Measurements from ENCODE around the gene PXDN.

Gene PXDN

GRCh38 chr2:1790473-1790872 is 46.2 kb upstream of the PXDN start:
- Mint-ChIP-seq H3K4me1 (peaks cover 58% of the 10 kb centered on the region), H3K36me3 (ENCODE audit: low read depth) (no peaks in the 10 kb centered on the region), H3K27ac (no peak overlapping the region), H3K27me3 (ENCODE audit: low read depth, poor library complexity) (no peaks in the 10 kb centered on the region), H3K9me3 (no peaks in the 10 kb centered on the region), H3K4me3 (no peak overlapping the region)
- TF ChIP-seq CTCF (IDR thresholded peaks at IDR 0.05), result no peak
- DNase-seq, result no peak

- DNase-seq, result no peak
- H3K9me3 Mint-ChIP-seq, result no peaks in the 10 kb centered on the region
- H3K27ac Mint-ChIP-seq, result no peak overlapping the region
- no peaks in the 10 kb centered on the region for H3K27me3 Mint-ChIP-seq (ENCODE audit: low read depth, poor library complexity)
- TF ChIP-seq CTCF (IDR thresholded peaks at IDR 0.05), result no peak
- peaks cover 56% of the 10 kb centered on the region for H3K4me1 Mint-ChIP-seq
- no peaks in the 10 kb centered on the region for H3K36me3 Mint-ChIP-seq (ENCODE audit: low read depth)
- H3K4me3 Mint-ChIP-seq, result no peak overlapping the region
These were observed 45.3 kb upstream of the PXDN start for GRCh38 chr2:1789610-1790009.

GRCh38 chr2:1788478-1788959 is 44.2 kb upstream of the PXDN start:
- peak overlapping the region; percentile 47 for H3K4me3 Mint-ChIP-seq
- no peaks in the 10 kb centered on the region for H3K27me3 Mint-ChIP-seq (ENCODE audit: low read depth, poor library complexity)
- no peaks in the 10 kb centered on the region for H3K9me3 Mint-ChIP-seq
- H3K4me1 Mint-ChIP-seq, result peaks cover 48% of the 10 kb centered on the region
- no peak for DNase-seq
- peak overlapping the region; percentile 46 for H3K27ac Mint-ChIP-seq
- no peaks in the 10 kb centered on the region for H3K36me3 Mint-ChIP-seq (ENCODE audit: low read depth)
- TF ChIP-seq CTCF (IDR thresholded peaks at IDR 0.05), result no peak

GRCh38 chr2:1787755-1788477 is 43.6 kb upstream of the PXDN start:
- H3K4me1 Mint-ChIP-seq, result peaks cover 44% of the 10 kb centered on the region
- no peak for DNase-seq
- no peaks in the 10 kb centered on the region for H3K27me3 Mint-ChIP-seq (ENCODE audit: low read depth, poor library complexity)
- H3K27ac Mint-ChIP-seq, result peak overlapping the region; percentile 62
- TF ChIP-seq CTCF (IDR thresholded peaks at IDR 0.05), result no peak
- peak overlapping the region; percentile 47 for H3K4me3 Mint-ChIP-seq
- no peaks in the 10 kb centered on the region for H3K36me3 Mint-ChIP-seq (ENCODE audit: low read depth)
- no peaks in the 10 kb centered on the region for H3K9me3 Mint-ChIP-seq

GRCh38 chr2:1784986-1785617 is 40.8 kb upstream of the PXDN start:
- TF ChIP-seq CTCF (IDR thresholded peaks at IDR 0.05), result no peak
- Mint-ChIP-seq H3K27me3 (ENCODE audit: low read depth, poor library complexity) (peaks cover 12% of the 10 kb centered on the region), H3K27ac (no peak overlapping the region), H3K4me3 (no peak overlapping the region), H3K36me3 (ENCODE audit: low read depth) (no peaks in the 10 kb centered on the region), H3K4me1 (peaks cover 52% of the 10 kb centered on the region), H3K9me3 (no peaks in the 10 kb centered on the region)
- no peak for DNase-seq
